ENCODE data around the gene GOLGA6L26. TPM values are rescaled to one million over a fixed set of nuclear protein-coding genes. Genes with fewer than 3 reads are reported as not detected.

Gene GOLGA6L26
- not detected in 2 replicates for total RNA-seq

GRCh38 chr15:23334096-23334495 is at the start of gene GOLGA6L26:
GOLGA6L26 (minus strand) TSS chr15:23334196; CDS start chr15:23334135, 61 bp downstream.

GRCh38 chr15:23354448-23354847 is 20.5 kb upstream of the GOLGA6L26 start, which contains the start of gene GOLGA8S:
GOLGA8S (plus strand) TSS chr15:23354748; CDS start chr15:23354810, 62 bp downstream.

Other genes starting within 250 kb of the GOLGA6L26 start
- not detected in 2 replicates for gene GOLGA6L1, start 197.4 kb downstream of the GOLGA6L26 start, total RNA-seq
- gene GOLGA8S, start 20.6 kb upstream of the GOLGA6L26 start, total RNA-seq: not detected in 2 replicates
- not detected in 2 replicates for gene GOLGA6L2, start 113.0 kb upstream of the GOLGA6L26 start, total RNA-seq
- gene MKRN3, start 231.5 kb upstream of the GOLGA6L26 start, total RNA-seq: not detected in 2 replicates